Measurements from ENCODE around the gene APOBEC3G.

APOBEC3G gene

DNA sequence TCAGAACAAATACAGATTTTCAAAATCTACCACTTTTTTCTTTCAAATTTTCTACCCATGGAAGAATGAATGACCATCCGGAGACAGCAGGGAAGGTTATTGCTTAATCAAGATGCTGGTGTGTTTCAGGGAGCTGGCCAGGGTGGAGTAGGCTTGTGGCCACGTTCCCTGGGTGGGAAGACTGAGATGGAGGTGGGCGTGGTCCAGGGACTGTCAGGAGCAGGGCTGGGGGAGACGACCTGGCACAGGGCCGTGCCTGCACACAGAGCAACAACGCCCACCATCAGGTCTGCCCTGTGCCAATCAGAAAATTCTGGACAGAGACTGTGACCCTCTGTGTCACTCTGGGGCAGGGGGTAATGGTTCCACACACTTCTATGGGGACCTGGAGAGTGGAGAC is 12.9 kb downstream of the APOBEC3G start:
- no peak overlapping the region for H3K23ac ChIP-seq (ENCODE audit: low read length in 2 of 2)
- H3K9me3 ChIP-seq (ENCODE audit: control insufficient read depth, low read length), result no peaks in the 10 kb centered on the region
- H3K4me1 ChIP-seq (ENCODE audit: control insufficient read depth, insufficient read depth, low read depth, low read length), result no peaks in the 10 kb centered on the region
- no peak overlapping the region for H2BK5ac ChIP-seq (ENCODE audit: low read depth, low read length, poor library complexity, severe bottlenecking)
- no peak for DNase-seq
- H2AK5ac ChIP-seq (ENCODE audit: low read length, severe bottlenecking), result no peak overlapping the region
- no peak overlapping the region for H3K18ac ChIP-seq (ENCODE audit: low read depth in 1 of 2, low read length in 2 of 2)
- no peak overlapping the region for H2BK120ac ChIP-seq (ENCODE audit: low read depth, low read length)
- H3K4ac ChIP-seq (ENCODE audit: low read depth in 1 of 2, low read length in 2 of 2), result peak overlapping the region in 1 of 2 experiments; percentile 6
- H3K27ac ChIP-seq (ENCODE audit: low read length, poor library complexity, severe bottlenecking), result no peak overlapping the region
- H3K9ac ChIP-seq (ENCODE audit: low read length), result no peak overlapping the region
- no peak overlapping the region for H3K4me2 ChIP-seq (ENCODE audit: low read length, poor library complexity, severe bottlenecking)
- H4K8ac ChIP-seq (ENCODE audit: low read length), result no peak overlapping the region
- H3K14ac ChIP-seq (ENCODE audit: low read length in 2 of 2), result no peak overlapping the region
- no peak overlapping the region for H2BK15ac ChIP-seq (ENCODE audit: low read depth, poor library complexity, severe bottlenecking)
- H2AFZ ChIP-seq (ENCODE audit: low read depth, low read length), result no peak overlapping the region
- 83% methylated on average over 6 of the region's 6 CpGs for WGBS
- peaks cover 19 to 55% of the 10 kb centered on the region in 2 experiments for H3K27me3 ChIP-seq (ENCODE audit: control insufficient read depth in 1 of 2, insufficient read depth in 1 of 2, low read length in 2 of 2)
- no peaks in the 10 kb centered on the region for H3K79me1 ChIP-seq (replicated peaks; ENCODE audit: low read length, poor library complexity, severe bottlenecking)
- H3K36me3 ChIP-seq (ENCODE audit: control insufficient read depth in 1 of 2, insufficient read depth in 2 of 2, low read depth in 1 of 2, low read length in 2 of 2), result no peaks in the 10 kb centered on the region
- H4K91ac ChIP-seq (ENCODE audit: low read length), result no peak overlapping the region
- H3K4me3 ChIP-seq (ENCODE audit: insufficient read depth in 1 of 2, low read depth in 1 of 2, low read length in 2 of 2), result no peak overlapping the region
- H2BK12ac ChIP-seq (ENCODE audit: low read length in 2 of 2), result no peak overlapping the region

- DNase-seq, result no peak
- H3K36me3 ChIP-seq (ENCODE audit: control insufficient read depth in 1 of 2, insufficient read depth in 2 of 2, low read depth in 1 of 2, low read length in 2 of 2), result no peaks in the 10 kb centered on the region
- H2BK120ac ChIP-seq (ENCODE audit: low read depth, low read length), result no peak overlapping the region
- H2BK15ac ChIP-seq (ENCODE audit: low read depth, poor library complexity, severe bottlenecking), result no peak overlapping the region
- no peak overlapping the region for H2BK12ac ChIP-seq (ENCODE audit: low read length in 2 of 2)
- no peaks in the 10 kb centered on the region for H3K9me3 ChIP-seq (ENCODE audit: control insufficient read depth, low read length)
- H2AFZ ChIP-seq (ENCODE audit: low read depth, low read length), result no peak overlapping the region
- WGBS, result 81% methylated on average over 15 of the region's 15 CpGs
- no peak overlapping the region for H3K18ac ChIP-seq (ENCODE audit: low read depth in 1 of 2, low read length in 2 of 2)
- no peak overlapping the region for H3K4me2 ChIP-seq (ENCODE audit: low read length, poor library complexity, severe bottlenecking)
- H3K23ac ChIP-seq (ENCODE audit: low read length in 2 of 2), result no peak overlapping the region
- no peak overlapping the region for H2AK5ac ChIP-seq (ENCODE audit: low read length, severe bottlenecking)
- no peak overlapping the region for H4K91ac ChIP-seq (ENCODE audit: low read length)
- peaks cover 19 to 59% of the 10 kb centered on the region in 2 experiments for H3K27me3 ChIP-seq (ENCODE audit: control insufficient read depth in 1 of 2, insufficient read depth in 1 of 2, low read length in 2 of 2)
- H3K4me3 ChIP-seq (ENCODE audit: insufficient read depth in 1 of 2, low read depth in 1 of 2, low read length in 2 of 2), result no peak overlapping the region
- H3K9ac ChIP-seq (ENCODE audit: low read length), result no peak overlapping the region
- no peaks in the 10 kb centered on the region for H3K79me1 ChIP-seq (replicated peaks; ENCODE audit: low read length, poor library complexity, severe bottlenecking)
- H3K14ac ChIP-seq (ENCODE audit: low read length in 2 of 2), result peak overlapping the region in 1 of 2 experiments; percentile 36
- no peak overlapping the region for H3K27ac ChIP-seq (ENCODE audit: low read length, poor library complexity, severe bottlenecking)
- H3K4me1 ChIP-seq (ENCODE audit: control insufficient read depth, insufficient read depth, low read depth, low read length), result no peaks in the 10 kb centered on the region
- no peak overlapping the region for H3K4ac ChIP-seq (ENCODE audit: low read depth in 1 of 2, low read length in 2 of 2)
- no peak overlapping the region for H2BK5ac ChIP-seq (ENCODE audit: low read depth, low read length, poor library complexity, severe bottlenecking)
- no peak overlapping the region for H4K8ac ChIP-seq (ENCODE audit: low read length)
Measured at GRCh38 chr22:39090426-39091064, 13.5 kb downstream of the APOBEC3G start.

GRCh38 chr22:39091126-39092081 is 14.3 kb downstream of the APOBEC3G start:
- Histone ChIP-seq H4K91ac (ENCODE audit: low read length) (no peak overlapping the region), H3K4ac (ENCODE audit: low read depth in 1 of 2, low read length in 2 of 2) (no peak overlapping the region), H3K4me1 (ENCODE audit: control insufficient read depth, insufficient read depth, low read depth, low read length) (no peaks in the 10 kb centered on the region), H2BK12ac (ENCODE audit: low read length in 2 of 2) (no peak overlapping the region), H3K36me3 (ENCODE audit: control insufficient read depth in 1 of 2, insufficient read depth in 2 of 2, low read depth in 1 of 2, low read length in 2 of 2) (no peaks in the 10 kb centered on the region), H3K27ac (ENCODE audit: low read length, poor library complexity, severe bottlenecking) (no peak overlapping the region), H2AFZ (ENCODE audit: low read depth, low read length) (no peak overlapping the region), H2AK5ac (ENCODE audit: low read length, severe bottlenecking) (no peak overlapping the region), H3K27me3 (ENCODE audit: control insufficient read depth in 1 of 2, insufficient read depth in 1 of 2, low read length in 2 of 2) (peaks cover 19 to 59% of the 10 kb centered on the region in 2 experiments), H3K9ac (ENCODE audit: low read length) (no peak overlapping the region), H3K18ac (ENCODE audit: low read depth in 1 of 2, low read length in 2 of 2) (no peak overlapping the region), H3K4me2 (ENCODE audit: low read length, poor library complexity, severe bottlenecking) (no peak overlapping the region), H2BK5ac (ENCODE audit: low read depth, low read length, poor library complexity, severe bottlenecking) (no peak overlapping the region), H3K14ac (ENCODE audit: low read length in 2 of 2) (no peak overlapping the region), H3K4me3 (ENCODE audit: insufficient read depth in 1 of 2, low read depth in 1 of 2, low read length in 2 of 2) (no peak overlapping the region), H3K9me3 (ENCODE audit: control insufficient read depth, low read length) (no peaks in the 10 kb centered on the region), H2BK15ac (ENCODE audit: low read depth, poor library complexity, severe bottlenecking) (no peak overlapping the region), H4K8ac (ENCODE audit: low read length) (no peak overlapping the region), H2BK120ac (ENCODE audit: low read depth, low read length) (no peak overlapping the region), H3K79me1 (replicated peaks; ENCODE audit: low read length, poor library complexity, severe bottlenecking) (no peaks in the 10 kb centered on the region), H3K23ac (ENCODE audit: low read length in 2 of 2) (no peak overlapping the region)
- no peak for DNase-seq
- WGBS, result 85% methylated on average over 23 of the region's 23 CpGs

DNA sequence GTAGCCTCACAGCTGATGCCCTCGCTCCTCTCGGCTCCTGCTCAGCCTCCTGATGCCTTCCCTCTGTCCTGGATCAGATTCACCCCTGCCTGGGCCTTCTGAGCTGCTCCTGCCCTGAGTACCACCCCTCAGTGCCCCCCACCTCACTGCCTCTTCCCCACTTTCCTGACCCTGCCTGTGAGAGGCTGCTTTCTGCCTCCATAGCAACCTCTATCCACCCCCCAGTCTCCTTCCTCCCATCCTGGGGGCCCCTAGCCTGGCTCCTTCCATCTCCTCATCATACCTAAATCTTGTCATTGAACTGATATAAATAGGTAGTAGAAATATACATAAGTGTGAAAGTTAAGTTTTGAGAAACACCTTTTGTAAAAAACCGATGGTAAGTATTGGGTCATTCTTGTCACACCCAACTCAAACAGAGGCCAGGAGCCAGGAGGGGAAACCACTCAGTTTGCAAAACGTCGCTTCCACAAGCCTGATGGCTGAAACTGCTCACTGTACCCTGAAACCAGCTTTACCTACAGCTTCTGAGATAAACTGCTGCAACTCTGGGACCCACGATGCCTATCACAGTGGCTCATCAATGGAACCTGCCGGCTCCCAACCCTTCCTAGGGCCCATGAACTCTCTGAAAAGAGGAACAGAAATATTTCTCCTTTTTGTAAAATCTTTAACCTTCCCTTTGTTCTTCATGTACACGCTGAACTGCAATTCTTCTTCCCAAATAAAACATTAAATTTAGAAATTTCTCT is 15.2 kb downstream of the APOBEC3G start:
- Histone ChIP-seq H3K9ac (ENCODE audit: low read length) (no peak overlapping the region), H4K8ac (ENCODE audit: low read length) (no peak overlapping the region), H3K27me3 (ENCODE audit: control insufficient read depth in 1 of 2, insufficient read depth in 1 of 2, low read length in 2 of 2) (peaks cover 19 to 59% of the 10 kb centered on the region in 2 experiments), H2AFZ (ENCODE audit: low read depth, low read length) (no peak overlapping the region), H3K9me3 (ENCODE audit: control insufficient read depth, low read length) (no peaks in the 10 kb centered on the region), H3K4me1 (ENCODE audit: control insufficient read depth, insufficient read depth, low read depth, low read length) (peaks cover 5% of the 10 kb centered on the region), H2BK12ac (ENCODE audit: low read length in 2 of 2) (no peak overlapping the region), H3K14ac (ENCODE audit: low read length in 2 of 2) (no peak overlapping the region), H3K23ac (ENCODE audit: low read length in 2 of 2) (no peak overlapping the region), H2AK5ac (ENCODE audit: low read length, severe bottlenecking) (no peak overlapping the region), H3K18ac (ENCODE audit: low read depth in 1 of 2, low read length in 2 of 2) (no peak overlapping the region), H2BK120ac (ENCODE audit: low read depth, low read length) (no peak overlapping the region), H4K91ac (ENCODE audit: low read length) (no peak overlapping the region), H2BK5ac (ENCODE audit: low read depth, low read length, poor library complexity, severe bottlenecking) (no peak overlapping the region), H3K4ac (ENCODE audit: low read depth in 1 of 2, low read length in 2 of 2) (no peak overlapping the region), H2BK15ac (ENCODE audit: low read depth, poor library complexity, severe bottlenecking) (no peak overlapping the region), H3K4me2 (ENCODE audit: low read length, poor library complexity, severe bottlenecking) (no peak overlapping the region), H3K79me1 (replicated peaks; ENCODE audit: low read length, poor library complexity, severe bottlenecking) (no peaks in the 10 kb centered on the region), H3K4me3 (ENCODE audit: insufficient read depth in 1 of 2, low read depth in 1 of 2, low read length in 2 of 2) (no peak overlapping the region), H3K27ac (ENCODE audit: low read length, poor library complexity, severe bottlenecking) (no peak overlapping the region), H3K36me3 (ENCODE audit: control insufficient read depth in 1 of 2, insufficient read depth in 2 of 2, low read depth in 1 of 2, low read length in 2 of 2) (no peaks in the 10 kb centered on the region)
- WGBS, result 83% methylated on average over 8 of the region's 8 CpGs
- DNase-seq, result no peak
